HG03342 (cell line): ENCODE data around the gene GTPBP1.

ENCODE experiments used
- ATAC-seq: cut with Tn5 transposase; IDR thresholded peaks from one replicate; pipeline ENCODE4 v1.9.1; 2021; ENCODE audit warnings: mild to moderate bottlenecking, moderate library complexity; ENCODE audit not compliant: unreplicated experiment

The GTPBP1 gene

DNA sequence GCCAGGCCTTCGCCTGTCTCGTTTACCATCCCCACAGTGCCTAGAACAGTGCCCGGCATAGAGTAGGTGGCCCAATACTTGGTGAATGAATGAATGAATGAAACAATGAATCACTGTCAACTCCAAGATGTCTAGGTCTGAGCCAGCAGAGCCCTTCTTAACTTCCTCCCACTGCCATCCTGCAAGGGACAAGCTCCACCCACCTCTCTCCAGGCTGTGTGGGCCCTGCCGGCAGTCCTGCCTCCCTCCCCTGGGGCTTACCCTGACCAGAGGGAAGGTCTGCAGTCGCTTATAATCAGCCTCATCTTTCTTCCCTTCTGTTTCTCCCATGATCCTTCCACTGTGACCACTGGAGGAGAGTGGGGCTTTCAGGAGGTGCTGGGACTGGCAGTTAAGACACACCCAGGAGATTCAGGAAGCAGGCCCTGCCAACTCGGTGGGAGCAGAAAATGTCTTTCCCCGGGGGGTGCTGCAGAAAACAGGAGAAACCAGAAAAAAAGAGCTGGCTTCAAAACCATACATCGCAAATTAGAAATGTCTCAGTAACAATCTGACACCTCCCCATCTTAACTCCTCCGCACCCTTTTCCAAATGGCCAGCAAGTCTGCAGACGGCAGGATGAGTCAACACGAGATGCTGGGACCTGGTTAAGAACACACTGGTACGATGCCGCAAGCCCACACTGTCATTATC is 76.8 kb downstream of the GTPBP1 start:
- ATAC-seq, result no peak
